OCI-LY3 (cell line): ENCODE results near the gene TOMM40L.

Experiments
- EZH2phosphoT487 ChIP-seq: fragments of 200-600 bp; shearing (Covaris generic); IDR thresholded peaks from 2 replicates; pipeline ENCODE4 v1.6.1; 2018; ENCODE audit warnings: antibody characterized with exemption, mixed run types, low read depth
- TF ChIP-seq, protein P1 (sequence below): fragments of 200-600, 300-600 bp; sonication (generic); IDR thresholded peaks from 2 replicates; pipeline ENCODE4 v1.5.1; 2014; ENCODE audit warnings: antibody characterized with exemption, low read length, low read depth

DNA sequence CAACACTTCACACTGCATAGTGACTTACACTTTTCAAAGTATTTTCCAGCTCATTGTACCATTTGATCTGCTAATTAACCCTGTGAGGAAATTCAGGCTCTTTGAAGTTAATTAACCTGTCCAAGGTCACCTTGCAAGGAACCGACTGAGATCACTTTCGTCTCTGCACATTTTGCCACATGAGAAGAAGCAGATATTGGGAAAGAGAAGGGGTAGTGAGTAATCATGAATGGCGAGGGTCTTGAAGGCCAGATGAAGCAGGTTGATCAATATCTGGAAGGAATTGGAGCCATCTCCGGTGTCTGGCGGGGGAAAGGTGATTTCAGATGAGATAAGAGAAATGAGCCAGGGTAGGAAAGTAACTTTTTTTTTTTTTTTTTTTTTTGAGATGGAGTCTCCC lies 5.9 kb upstream of the TOMM40L start:
- TF ChIP-seq, protein P1, sequence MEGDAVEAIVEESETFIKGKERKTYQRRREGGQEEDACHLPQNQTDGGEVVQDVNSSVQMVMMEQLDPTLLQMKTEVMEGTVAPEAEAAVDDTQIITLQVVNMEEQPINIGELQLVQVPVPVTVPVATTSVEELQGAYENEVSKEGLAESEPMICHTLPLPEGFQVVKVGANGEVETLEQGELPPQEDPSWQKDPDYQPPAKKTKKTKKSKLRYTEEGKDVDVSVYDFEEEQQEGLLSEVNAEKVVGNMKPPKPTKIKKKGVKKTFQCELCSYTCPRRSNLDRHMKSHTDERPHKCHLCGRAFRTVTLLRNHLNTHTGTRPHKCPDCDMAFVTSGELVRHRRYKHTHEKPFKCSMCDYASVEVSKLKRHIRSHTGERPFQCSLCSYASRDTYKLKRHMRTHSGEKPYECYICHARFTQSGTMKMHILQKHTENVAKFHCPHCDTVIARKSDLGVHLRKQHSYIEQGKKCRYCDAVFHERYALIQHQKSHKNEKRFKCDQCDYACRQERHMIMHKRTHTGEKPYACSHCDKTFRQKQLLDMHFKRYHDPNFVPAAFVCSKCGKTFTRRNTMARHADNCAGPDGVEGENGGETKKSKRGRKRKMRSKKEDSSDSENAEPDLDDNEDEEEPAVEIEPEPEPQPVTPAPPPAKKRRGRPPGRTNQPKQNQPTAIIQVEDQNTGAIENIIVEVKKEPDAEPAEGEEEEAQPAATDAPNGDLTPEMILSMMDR: no peak
- TF ChIP-seq EZH2phosphoT487: no peak
